GM19023 (cell line): Measurements from ENCODE around the gene IGF2BP3.

Experiments
- ATAC-seq: cut with Tn5 transposase; IDR thresholded peaks from one replicate; pipeline ENCODE4 v1.9.1; 2021; ENCODE audit warnings: mild to moderate bottlenecking, moderate library complexity; ENCODE audit not compliant: unreplicated experiment

IGF2BP3 gene

GRCh38 chr7:23298885-23299769 is 171.2 kb downstream of the IGF2BP3 start, which contains the start of gene MALSU1:
Gene MALSU1 (plus strand): TSS chr7:23299339. CDS start chr7:23299353, 14 bp downstream.
- peak; percentile 99 for ATAC-seq

GRCh38 chr7:23298141-23298881 is 172.0 kb downstream of the IGF2BP3 start:
- ATAC-seq = no peak

GRCh38 chr7:23295401-23295697 is 174.9 kb downstream of the IGF2BP3 start:
- no peak for ATAC-seq

- ATAC-seq = no peak
Measured at GRCh38 chr7:23294549-23295400, 175.5 kb downstream of the IGF2BP3 start.

GRCh38 chr7:23293500-23294073 is 176.7 kb downstream of the IGF2BP3 start:
- ATAC-seq = no peak

GRCh38 chr7:23292623-23293022 is 177.7 kb downstream of the IGF2BP3 start:
- ATAC-seq = no peak

- ATAC-seq = no peak
Measured at GRCh38 chr7:23291957-23292560, 178.2 kb downstream of the IGF2BP3 start.

- ATAC-seq = no peak
Measured at GRCh38 chr7:23290993-23291392, 179.3 kb downstream of the IGF2BP3 start.

GRCh38 chr7:23287612-23288011 is 182.7 kb downstream of the IGF2BP3 start:
- ATAC-seq = no peak

GRCh38 chr7:23285657-23286646 is 184.3 kb downstream of the IGF2BP3 start:
- no peak for ATAC-seq

- no peak for ATAC-seq
Measured at GRCh38 chr7:23284871-23285270, 185.4 kb downstream of the IGF2BP3 start.

- no peak for ATAC-seq
Measured at GRCh38 chr7:23283086-23283485, 187.2 kb downstream of the IGF2BP3 start.

- no peak for ATAC-seq
Measured at GRCh38 chr7:23279819-23280525, 190.3 kb downstream of the IGF2BP3 start.

- ATAC-seq = no peak
Measured at GRCh38 chr7:23277359-23277989, 192.8 kb downstream of the IGF2BP3 start.

- no peak for ATAC-seq
Measured at GRCh38 chr7:23276947-23277346, 193.3 kb downstream of the IGF2BP3 start.

- no peak for ATAC-seq
Measured at GRCh38 chr7:23276376-23276775, 193.9 kb downstream of the IGF2BP3 start.

- no peak for ATAC-seq
Measured at GRCh38 chr7:23275912-23276311, 194.4 kb downstream of the IGF2BP3 start.

- ATAC-seq = peak; percentile 98
Measured at GRCh38 chr7:23273141-23273599, 197.1 kb downstream of the IGF2BP3 start.
